ENCODE measurements around the gene DAD1.
A peak's percentile ranks its signal among the peaks of the same experiment; 100 is the strongest.

DAD1 gene

GRCh38 chr14:22541721-22542120 is 47.3 kb downstream of the DAD1 start:
- no peak for DNase-seq (ENCODE audit: low spot score)
- TF ChIP-seq CTCF (IDR thresholded peaks at IDR 0.05) = no peak
- no peak overlapping the region for H3K4me3 ChIP-seq
- no peak overlapping the region for H3K27ac ChIP-seq

- no peak for TF ChIP-seq CTCF (IDR thresholded peaks at IDR 0.05)
- no peak overlapping the region for H3K4me3 ChIP-seq
- DNase-seq (ENCODE audit: low spot score) = no peak
- H3K27ac ChIP-seq = no peak overlapping the region
Measured at GRCh38 chr14:22540811-22541360, 48.1 kb downstream of the DAD1 start.

- DNase-seq (ENCODE audit: low spot score) = no peak
- no peak overlapping the region for H3K27ac ChIP-seq
- H3K4me3 ChIP-seq = no peak overlapping the region
- TF ChIP-seq CTCF (IDR thresholded peaks at IDR 0.05) = no peak
Measured at GRCh38 chr14:22540293-22540692, 48.7 kb downstream of the DAD1 start.

- no peak overlapping the region for H3K4me3 ChIP-seq
- DNase-seq (ENCODE audit: low spot score) = no peak
- TF ChIP-seq CTCF (IDR thresholded peaks at IDR 0.05) = no peak
- no peak overlapping the region for H3K27ac ChIP-seq
Measured at GRCh38 chr14:22539831-22540230, 49.2 kb downstream of the DAD1 start.

GRCh38 chr14:22538671-22539228 is 50.3 kb downstream of the DAD1 start:
- Histone ChIP-seq H3K4me3 (no peak overlapping the region), H3K27ac (peak overlapping the region in 1 of 2 donors; percentile 31)
- no peak for TF ChIP-seq CTCF (IDR thresholded peaks at IDR 0.05)
- DNase-seq (ENCODE audit: low spot score) = no peak

- H3K27ac ChIP-seq = peak overlapping the region in 1 of 2 donors; percentile 77
- DNase-seq (ENCODE audit: low spot score) = no peak
- no peak for TF ChIP-seq CTCF (IDR thresholded peaks at IDR 0.05)
- no peak overlapping the region for H3K4me3 ChIP-seq
Measured at GRCh38 chr14:22537436-22538310, 51.4 kb downstream of the DAD1 start.

Measured in coronary artery (tissue), 2 donors.